Loucy (cell line): ENCODE results near the gene CTAGE4.
"Not testable (repeated sequence)": the region's sequence is repeated elsewhere in the genome, so short reads cannot be mapped to it uniquely, and the experiment has no call there.

Source experiments
- H2AFZ ChIP-seq: fragments of 200-600 bp; sonication (generic); 2 replicates; pipeline ENCODE4 v1.6.0; 2016; ENCODE audit warnings: antibody characterized with exemption, mild to moderate bottlenecking, low read length, moderate library complexity
- H3F3A ChIP-seq: fragments of 200-600 bp; 2 replicates; pipeline ENCODE4 v1.6.0; 2016; ENCODE audit warnings: antibody characterized with exemption, low read depth, mild to moderate bottlenecking
- H3K27me3 ChIP-seq: fragments of 200-600 bp; sonication (generic); 2 replicates; pipeline ENCODE4 v1.6.1; 2014; ENCODE audit warnings: low read length, mild to moderate bottlenecking; ENCODE audit not compliant: insufficient read depth, poor library complexity, severe bottlenecking
- H3K36me3 ChIP-seq: fragments of 200-600 bp; sonication (generic); 2 replicates; pipeline ENCODE4 v1.6.1; 2016; ENCODE audit warnings: low read length; ENCODE audit not compliant: insufficient read depth
- H3K4me1 ChIP-seq: fragments of 200-600 bp; sonication (generic); 2 replicates; pipeline ENCODE4 v1.5.1; 2014; ENCODE audit warnings: low read length, mild to moderate bottlenecking; ENCODE audit not compliant: insufficient read depth, poor library complexity, severe bottlenecking
- H3K4me2 ChIP-seq: fragments of 200-600 bp; sonication (generic); 2 replicates; pipeline ENCODE4 v1.6.0; 2014; ENCODE audit warnings: antibody characterized with exemption, low read length, low read depth, mild to moderate bottlenecking; ENCODE audit not compliant: poor library complexity, severe bottlenecking
- H3K4me3 ChIP-seq: fragments of 200-600 bp; sonication (generic); 2 replicates; pipeline ENCODE4 v1.5.1; 2014; ENCODE audit warnings: low read length, mild to moderate bottlenecking, mixed read lengths; ENCODE audit not compliant: poor library complexity, severe bottlenecking
- H3K79me2 ChIP-seq: fragments of 200-600 bp; sonication (generic); 2 replicates; pipeline ENCODE4 v1.6.1; 2014; ENCODE audit warnings: low read length; ENCODE audit not compliant: insufficient read depth
- H3K9ac ChIP-seq: fragments of 200-600 bp; sonication (generic); 2 replicates; pipeline ENCODE4 v1.6.0; 2014; ENCODE audit warnings: mild to moderate bottlenecking, low read depth, low read length, moderate library complexity; ENCODE audit not compliant: poor library complexity, severe bottlenecking
- H3K9me2 ChIP-seq: fragments of 200-600 bp; sonication (generic); replicated peaks from 2 replicates; pipeline ENCODE4 v1.6.1; 2016; ENCODE audit warnings: low read depth, low read length, mixed read lengths
- H3K9me3 ChIP-seq: fragments of 200-600 bp; sonication (generic); 2 replicates; pipeline ENCODE4 v1.6.1; 2014; ENCODE audit warnings: mild to moderate bottlenecking, antibody characterized with exemption, low read length, low read depth; ENCODE audit not compliant: insufficient read depth
- H4K20me1 ChIP-seq: fragments of 200-600 bp; sonication (generic); 2 replicates; pipeline ENCODE4 v1.6.0; 2014; ENCODE audit warnings: antibody characterized with exemption, low read length, mild to moderate bottlenecking; ENCODE audit not compliant: insufficient read depth, poor library complexity, severe bottlenecking
- CTCF ChIP-seq: fragments of 200-600 bp; sonication (generic); conservative IDR thresholded peaks from 2 replicates; pipeline ENCODE4 v1.5.1; 2014; ENCODE audit warnings: mild to moderate bottlenecking, antibody characterized with exemption, low read length
- EZH2phosphoT487 ChIP-seq: fragments of 200-600 bp; IDR thresholded peaks from 2 replicates; pipeline ENCODE4 v1.6.1; 2018; ENCODE audit warnings: antibody characterized with exemption, mild to moderate bottlenecking, moderate library complexity, borderline replicate concordance

Gene CTAGE4

GRCh38 chr7:144164784-144165183 lies 18.5 kb upstream of the CTAGE4 start:
- Histone ChIP-seq H3K4me2 (no peak overlapping the region), H3F3A (no peaks in the 10 kb centered on the region), H3K27me3 (no peaks in the 10 kb centered on the region), H3K36me3 (no peaks in the 10 kb centered on the region), H3K4me1 (no peaks in the 10 kb centered on the region), H3K9ac (no peak overlapping the region), H2AFZ (no peak overlapping the region), H3K79me2 (no peaks in the 10 kb centered on the region), H3K9me2 (no peaks in the 10 kb centered on the region), H4K20me1 (no peaks in the 10 kb centered on the region), H3K4me3 (no peak overlapping the region), H3K9me3 (no peaks in the 10 kb centered on the region)
- TF ChIP-seq CTCF = no peak
- no peak for TF ChIP-seq EZH2phosphoT487

GRCh38 chr7:144171594-144172350 lies 11.5 kb upstream of the CTAGE4 start:
- not testable (repeated sequence) for H3K4me3 ChIP-seq, H4K20me1 ChIP-seq, H3K9me3 ChIP-seq, H3K4me2 ChIP-seq, H3K9me2 ChIP-seq, H2AFZ ChIP-seq, H3F3A ChIP-seq, H3K27me3 ChIP-seq, H3K36me3 ChIP-seq, H3K9ac ChIP-seq, H3K4me1 ChIP-seq, H3K79me2 ChIP-seq

- H3K27me3 ChIP-seq = no peaks in the 10 kb centered on the region
- no peaks in the 10 kb centered on the region for H3K36me3 ChIP-seq
- no peak overlapping the region for H3K4me2 ChIP-seq
- TF ChIP-seq CTCF (no peak), EZH2phosphoT487 (no peak)
- no peaks in the 10 kb centered on the region for H4K20me1 ChIP-seq
- H3K9ac ChIP-seq = no peak overlapping the region
- H2AFZ ChIP-seq = no peak overlapping the region
- no peak overlapping the region for H3K4me3 ChIP-seq
- H3F3A ChIP-seq = no peaks in the 10 kb centered on the region
- H3K4me1 ChIP-seq = no peaks in the 10 kb centered on the region
- no peaks in the 10 kb centered on the region for H3K9me2 ChIP-seq
- no peaks in the 10 kb centered on the region for H3K79me2 ChIP-seq
- H3K9me3 ChIP-seq = no peaks in the 10 kb centered on the region
These were observed 8.7 kb upstream of the CTAGE4 start for GRCh38 chr7:144174613-144175012.
